WERI-Rb-1 (cell line): ENCODE results near the gene NIPAL3.
A peak's percentile ranks its signal among the peaks of the same experiment; 100 is the strongest.
"Not testable (repeated sequence)": the region's sequence is repeated elsewhere in the genome, so short reads cannot be mapped to it uniquely, and the experiment has no call there.

ENCODE experiments used
- DNase-seq: peaks from one replicate; pipeline ENCODE4 v3.0.0-alpha.2; 2020
- H3K27ac ChIP-seq: fragments of 250-450 bp; sonication (Bioruptor Pico); 2 replicates; pipeline ENCODE4 v1.5.1; 2020; ENCODE audit warnings: mild to moderate bottlenecking, moderate library complexity
- H3K27me3 ChIP-seq: fragments of 250-450 bp; sonication (Bioruptor Pico); 2 replicates; pipeline ENCODE4 v1.5.1; 2021; ENCODE audit warnings: mild to moderate bottlenecking, low read depth, moderate library complexity; ENCODE audit not compliant: insufficient read depth, severe bottlenecking
- H3K36me3 ChIP-seq: fragments of 250-450 bp; sonication (Bioruptor Pico); 2 replicates; pipeline ENCODE4 v1.5.1; 2020; ENCODE audit warnings: mild to moderate bottlenecking, moderate library complexity
- H3K4me3 ChIP-seq: 2 replicates; pipeline ENCODE4 v1.5.1; 2011; ENCODE audit warnings: low read depth, mild to moderate bottlenecking, control low read depth, low read length
- H3K9me3 ChIP-seq: fragments of 250-450 bp; sonication (Bioruptor Pico); 2 replicates; pipeline ENCODE4 v1.5.1; 2021; ENCODE audit warnings: mild to moderate bottlenecking, moderate library complexity; ENCODE audit not compliant: severe bottlenecking
- TF ChIP-seq, protein P1 (sequence below): IDR thresholded peaks from 2 replicates; pipeline ENCODE4 v1.5.1; 2011; ENCODE audit warnings: low read depth, mild to moderate bottlenecking, control low read depth, inconsistent platforms, low read length

Gene NIPAL3

DNA sequence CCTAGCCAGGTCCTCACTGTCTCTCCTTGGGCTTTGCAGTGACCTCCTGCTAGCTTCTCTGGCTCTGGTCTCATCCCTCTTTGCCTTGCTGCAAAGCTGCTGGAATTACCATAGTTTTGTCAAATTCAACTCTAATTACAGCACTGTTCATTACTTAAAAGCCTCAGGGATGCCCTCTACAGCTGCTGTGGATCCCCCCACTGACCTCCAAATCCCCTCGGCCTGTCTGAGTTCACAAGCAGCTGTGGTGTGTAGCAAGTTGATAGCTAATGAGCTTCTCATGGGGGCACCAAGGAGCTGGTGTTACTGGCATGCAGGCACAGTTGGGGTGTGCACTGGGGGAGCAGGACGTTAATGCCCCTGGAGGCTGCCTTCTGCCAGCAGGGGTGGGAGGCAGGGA, 24.8 kb downstream of the NIPAL3 start:
- TF ChIP-seq, protein P1, sequence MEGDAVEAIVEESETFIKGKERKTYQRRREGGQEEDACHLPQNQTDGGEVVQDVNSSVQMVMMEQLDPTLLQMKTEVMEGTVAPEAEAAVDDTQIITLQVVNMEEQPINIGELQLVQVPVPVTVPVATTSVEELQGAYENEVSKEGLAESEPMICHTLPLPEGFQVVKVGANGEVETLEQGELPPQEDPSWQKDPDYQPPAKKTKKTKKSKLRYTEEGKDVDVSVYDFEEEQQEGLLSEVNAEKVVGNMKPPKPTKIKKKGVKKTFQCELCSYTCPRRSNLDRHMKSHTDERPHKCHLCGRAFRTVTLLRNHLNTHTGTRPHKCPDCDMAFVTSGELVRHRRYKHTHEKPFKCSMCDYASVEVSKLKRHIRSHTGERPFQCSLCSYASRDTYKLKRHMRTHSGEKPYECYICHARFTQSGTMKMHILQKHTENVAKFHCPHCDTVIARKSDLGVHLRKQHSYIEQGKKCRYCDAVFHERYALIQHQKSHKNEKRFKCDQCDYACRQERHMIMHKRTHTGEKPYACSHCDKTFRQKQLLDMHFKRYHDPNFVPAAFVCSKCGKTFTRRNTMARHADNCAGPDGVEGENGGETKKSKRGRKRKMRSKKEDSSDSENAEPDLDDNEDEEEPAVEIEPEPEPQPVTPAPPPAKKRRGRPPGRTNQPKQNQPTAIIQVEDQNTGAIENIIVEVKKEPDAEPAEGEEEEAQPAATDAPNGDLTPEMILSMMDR = no peak
- Histone ChIP-seq H3K27ac (peak overlapping the region; percentile 73), H3K27me3 (no peaks in the 10 kb centered on the region), H3K4me3 (no peak overlapping the region), H3K36me3 (no peaks in the 10 kb centered on the region; the same call in 1 of the 2 replicates), H3K9me3 (no peaks in the 10 kb centered on the region)
- peak; percentile 69 for DNase-seq

DNA sequence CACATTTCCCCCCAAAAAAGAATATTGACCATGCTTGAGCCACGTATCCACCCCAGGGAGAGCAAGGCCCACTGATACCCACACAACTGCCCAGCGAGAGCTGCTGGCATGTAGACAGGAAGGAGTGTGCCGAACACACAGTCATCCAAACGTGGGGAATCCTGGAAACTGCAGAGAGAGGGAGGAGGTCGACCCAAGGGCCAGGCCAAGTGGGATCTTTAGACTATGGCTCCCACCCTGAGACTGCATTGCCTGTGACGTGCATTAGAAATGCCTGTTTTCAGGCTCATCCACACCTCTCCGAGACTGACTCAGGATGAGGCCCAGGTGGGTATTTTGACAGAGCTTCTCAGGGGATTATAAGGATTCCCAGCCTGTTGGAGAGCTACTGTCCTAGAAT, 25.9 kb downstream of the NIPAL3 start:
- Histone ChIP-seq H3K9me3 (no peaks in the 10 kb centered on the region), H3K36me3 (no peaks in the 10 kb centered on the region; the same call in 1 of the 2 replicates), H3K27me3 (no peaks in the 10 kb centered on the region), H3K4me3 (no peak overlapping the region), H3K27ac (peak overlapping the region; percentile 73)
- peak; percentile 23 for DNase-seq
- TF ChIP-seq, protein P1 = no peak

DNA sequence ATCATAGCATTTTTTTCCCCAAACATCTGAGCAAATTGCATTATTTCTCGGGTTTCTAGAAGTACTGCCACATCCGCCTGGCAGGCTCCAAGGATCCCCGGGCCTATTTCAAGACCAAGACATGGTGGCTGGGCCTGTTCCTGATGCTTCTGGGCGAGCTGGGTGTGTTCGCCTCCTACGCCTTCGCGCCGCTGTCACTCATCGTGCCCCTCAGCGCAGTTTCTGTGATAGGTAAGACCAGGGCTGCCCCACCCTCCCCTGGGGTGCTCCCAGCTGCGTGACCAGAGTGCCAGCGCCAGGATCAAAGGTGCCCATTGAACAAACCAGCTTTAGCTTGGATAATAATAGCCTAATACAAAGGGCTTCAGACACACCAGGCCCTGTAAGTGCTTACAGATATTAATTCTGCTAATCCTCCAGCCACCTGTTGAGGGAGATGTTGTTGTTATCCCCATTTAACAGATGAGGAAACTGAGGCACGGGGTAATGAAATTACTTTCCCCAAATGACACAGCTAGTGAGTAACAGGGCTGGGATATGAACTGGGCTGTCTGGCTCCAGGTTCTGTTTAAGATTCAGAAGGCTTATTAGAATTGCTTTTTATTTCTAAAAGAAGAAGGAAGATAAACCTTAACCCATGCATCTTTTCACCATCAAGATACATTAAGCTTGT, 26.5 kb downstream of the NIPAL3 start:
- no peaks in the 10 kb centered on the region for H3K9me3 ChIP-seq
- peak; percentile 27 for DNase-seq
- H3K27ac ChIP-seq = peak overlapping the region; percentile 73
- TF ChIP-seq, protein P1 = no peak
- no peaks in the 10 kb centered on the region for H3K27me3 ChIP-seq
- H3K36me3 ChIP-seq = peaks cover 3% of the 10 kb centered on the region
- H3K4me3 ChIP-seq = no peak overlapping the region

DNA sequence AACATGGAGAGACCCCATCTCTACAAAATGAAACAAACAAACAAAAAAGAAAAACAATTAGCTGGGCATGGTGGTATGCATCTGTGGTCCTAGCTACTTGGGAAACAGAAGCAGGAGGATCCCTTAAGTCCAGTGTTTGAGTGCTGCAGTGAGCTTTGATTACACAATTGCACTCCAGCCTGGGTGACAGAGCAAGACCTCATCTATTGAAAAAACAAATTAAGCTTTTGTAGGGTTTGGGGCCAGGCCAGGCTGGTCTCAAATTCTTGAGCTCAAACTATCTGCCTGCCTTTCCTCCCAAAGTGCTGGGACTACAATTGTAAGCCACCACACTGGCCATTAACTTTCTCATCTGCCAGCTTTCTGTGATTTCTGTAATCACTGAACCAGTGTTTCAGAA, 27.2 kb downstream of the NIPAL3 start:
- Histone ChIP-seq H3K27me3 (no peaks in the 10 kb centered on the region), H3K9me3 (no peaks in the 10 kb centered on the region), H3K27ac (no peak overlapping the region), H3K36me3 (peaks cover 3% of the 10 kb centered on the region), H3K4me3 (no peak overlapping the region)
- TF ChIP-seq, protein P1 = no peak
- no peak for DNase-seq

DNA sequence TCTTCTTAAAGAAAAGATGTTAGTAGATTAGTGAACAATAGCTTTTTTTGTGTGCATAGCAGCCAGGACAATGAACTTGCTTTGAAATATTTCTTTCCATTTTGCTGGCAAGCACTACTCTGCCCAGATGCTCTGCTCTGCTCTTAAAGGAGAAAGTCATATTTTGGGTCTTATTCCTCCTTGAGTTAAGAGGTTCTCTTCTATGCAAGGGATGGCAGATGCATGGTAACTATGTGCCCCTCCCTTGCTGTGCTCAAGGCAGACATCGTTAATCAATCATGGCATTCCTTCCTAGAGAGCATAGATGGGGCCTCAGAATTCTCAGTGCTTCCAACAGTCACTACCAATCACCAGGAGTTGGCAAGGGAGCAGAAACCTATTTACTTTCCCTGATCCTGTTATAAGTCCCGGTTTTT, 27.6 kb downstream of the NIPAL3 start:
- Histone ChIP-seq H3K36me3 (peaks cover 3% of the 10 kb centered on the region), H3K27me3 (no peaks in the 10 kb centered on the region), H3K4me3 (no peak overlapping the region), H3K9me3 (no peaks in the 10 kb centered on the region), H3K27ac (no peak overlapping the region; the same call in 1 of the 2 replicates)
- TF ChIP-seq, protein P1 = no peak
- peak; percentile 20 for DNase-seq

DNA sequence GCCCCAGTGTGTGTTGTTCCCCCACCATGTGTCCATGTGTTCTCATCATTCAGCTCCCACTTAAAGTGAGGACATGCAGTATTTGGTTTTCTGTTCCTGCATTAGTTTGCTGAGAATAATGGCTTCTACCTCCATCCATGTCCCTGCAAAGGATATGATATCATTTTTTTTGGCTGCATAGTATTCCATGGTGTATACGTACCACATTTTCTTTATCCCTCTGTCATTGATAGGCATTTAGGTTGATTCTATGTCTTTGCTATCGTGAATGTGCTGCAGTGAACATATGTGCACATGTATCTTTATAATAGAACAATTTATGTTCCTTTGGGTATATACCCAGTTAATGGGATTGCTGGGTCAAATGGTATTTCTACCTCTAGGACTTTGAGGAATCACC, 30.8 kb downstream of the NIPAL3 start:
- H3K27me3 ChIP-seq, H3K27ac ChIP-seq, H3K9me3 ChIP-seq, DNase-seq, H3K4me3 ChIP-seq: not testable (repeated sequence)
- H3K36me3 ChIP-seq = peaks cover 14% of the 10 kb centered on the region
